HG03439 (cell line): ENCODE results near the gene AKAP13.

ENCODE experiments used
- ATAC-seq: cut with Tn5 transposase; IDR thresholded peaks from one replicate; pipeline ENCODE4 v1.9.1; 2021; ENCODE audit warnings: mild to moderate bottlenecking, moderate library complexity; ENCODE audit not compliant: unreplicated experiment

AKAP13 gene

DNA sequence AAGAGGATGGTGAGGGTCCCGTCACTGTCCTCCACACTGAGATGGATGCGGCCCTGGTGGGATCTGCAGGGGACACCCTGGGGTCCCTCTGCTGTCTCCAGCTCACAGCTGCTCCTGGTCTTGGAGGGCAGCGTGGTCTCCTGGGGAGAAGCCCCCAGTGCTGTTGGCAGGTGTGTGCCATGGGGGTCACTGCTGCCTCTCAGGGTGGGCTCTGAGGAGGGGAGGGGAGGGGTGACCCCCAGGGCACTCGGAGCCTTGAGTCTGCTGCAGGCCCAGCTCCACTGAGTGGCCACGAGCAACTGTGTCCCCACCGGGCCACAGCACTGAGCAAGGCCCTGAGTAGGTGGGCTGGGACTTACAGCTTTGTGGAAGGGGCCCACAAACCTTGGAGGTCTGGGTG, 379.6 kb downstream of the AKAP13 start:
- ATAC-seq = no peak

DNA sequence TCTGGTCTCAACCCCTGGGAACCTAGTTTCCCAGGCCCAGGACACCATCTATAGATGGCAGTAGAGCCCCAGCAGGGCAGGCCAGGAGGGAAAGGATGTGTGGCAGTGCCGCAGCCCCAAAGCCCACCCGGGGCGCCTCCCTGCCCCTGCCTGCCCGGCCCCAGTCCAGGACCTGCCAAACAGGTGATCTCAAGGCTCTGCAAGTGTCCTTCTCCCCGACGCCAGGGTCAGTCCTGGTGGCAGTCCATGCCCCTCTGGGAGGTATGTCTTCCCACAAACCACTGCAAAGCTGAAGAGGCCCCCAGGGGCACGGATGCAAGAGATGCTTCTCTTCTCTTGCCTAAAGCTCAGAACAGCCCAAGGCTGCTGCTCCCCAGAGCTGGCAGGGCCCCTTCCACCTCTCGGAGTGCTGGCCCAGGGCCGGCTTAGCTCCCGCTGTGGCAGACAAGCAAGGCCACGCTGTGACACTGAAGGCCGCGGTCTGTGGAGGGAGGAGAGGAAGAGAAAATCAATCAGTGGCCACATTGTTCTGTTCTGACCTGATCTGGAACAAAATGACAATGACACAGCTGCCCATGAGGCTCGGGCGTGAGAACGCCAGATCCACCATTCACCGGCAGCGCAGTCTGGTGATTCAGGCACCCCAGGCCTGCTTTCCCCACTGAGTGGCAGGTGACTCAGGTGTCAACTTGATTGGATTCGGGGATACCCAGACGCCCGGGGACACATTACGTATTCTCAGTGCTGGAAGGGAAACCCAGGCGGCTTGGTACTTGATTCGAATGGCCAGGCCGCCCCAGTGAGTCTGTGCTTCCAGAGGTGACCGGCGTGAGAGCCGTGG, 380.3 kb downstream of the AKAP13 start:
- ATAC-seq = no peak

GRCh38 chr15:85761635-85762034, 381.2 kb downstream of the AKAP13 start:
- ATAC-seq = no peak

- ATAC-seq = no peak
Measured at GRCh38 chr15:85762039-85762755, 381.8 kb downstream of the AKAP13 start.

- no peak for ATAC-seq
Measured at GRCh38 chr15:85762756-85763127, 382.3 kb downstream of the AKAP13 start.

DNA sequence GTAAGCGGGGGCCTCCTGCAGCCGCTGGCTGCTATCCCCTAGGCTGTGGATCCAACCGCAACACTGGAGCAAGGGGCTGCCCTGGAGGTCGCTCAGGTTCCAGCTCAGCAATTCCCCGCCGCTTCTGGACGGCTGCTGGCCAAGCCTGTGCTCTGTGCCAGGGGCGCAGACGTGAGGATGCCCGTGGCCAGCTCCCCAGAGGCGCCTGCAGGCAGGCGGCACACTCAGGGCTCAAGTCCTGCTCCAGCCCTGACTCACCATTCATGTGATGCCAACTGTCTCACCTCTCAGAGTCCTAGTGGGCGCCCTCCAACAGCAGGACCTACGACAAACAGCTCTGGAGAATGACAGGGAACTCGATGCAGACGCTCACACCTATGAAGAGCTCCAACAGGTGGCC, 382.8 kb downstream of the AKAP13 start:
- ATAC-seq = no peak

DNA sequence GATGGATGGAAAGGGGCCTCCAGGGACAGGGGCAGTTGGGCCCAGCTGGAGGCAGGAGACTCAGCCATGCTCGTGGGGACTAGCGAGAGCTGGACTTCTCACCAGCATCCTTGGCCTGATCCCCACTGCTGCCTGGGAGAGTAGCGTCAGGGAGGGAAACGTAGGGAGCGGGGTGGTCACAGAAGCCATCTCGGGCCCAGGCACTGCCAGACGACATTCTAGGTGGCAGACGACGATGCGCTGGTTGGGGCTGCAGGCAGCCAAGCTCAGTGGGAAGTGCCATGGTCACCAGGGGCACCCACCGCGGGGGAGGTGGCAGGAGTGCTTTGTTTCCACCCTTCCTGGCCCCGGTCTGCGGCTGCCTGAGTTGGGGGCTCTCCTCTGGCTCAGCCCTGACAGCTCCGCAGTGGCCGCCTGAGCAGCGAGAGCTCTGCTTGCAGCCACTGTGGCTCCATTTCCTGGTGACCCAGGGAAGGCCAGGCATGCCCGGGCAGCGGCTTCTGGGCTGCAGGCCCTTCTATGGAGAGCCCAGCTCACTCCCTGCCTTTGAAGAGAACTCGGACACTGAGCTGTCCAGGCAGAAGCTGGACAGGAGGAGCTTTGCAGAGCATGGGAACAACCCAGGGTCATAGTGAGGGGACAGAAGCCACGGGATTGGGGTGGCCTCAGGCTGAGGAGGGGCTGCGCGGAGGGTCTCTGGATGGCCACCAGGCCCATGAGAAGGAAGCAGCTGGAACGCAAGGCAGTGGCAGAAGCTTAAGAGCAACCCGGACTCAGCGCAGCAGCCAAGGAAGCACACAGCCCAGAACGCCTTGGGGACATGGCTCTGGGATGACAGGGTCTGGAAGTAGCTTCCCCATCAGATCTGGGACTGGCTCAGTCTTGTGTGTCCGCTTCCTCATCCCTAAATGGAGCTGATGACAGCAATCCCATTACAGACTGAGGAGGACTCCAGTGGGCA, 383.6 kb downstream of the AKAP13 start:
- ATAC-seq = no peak

DNA sequence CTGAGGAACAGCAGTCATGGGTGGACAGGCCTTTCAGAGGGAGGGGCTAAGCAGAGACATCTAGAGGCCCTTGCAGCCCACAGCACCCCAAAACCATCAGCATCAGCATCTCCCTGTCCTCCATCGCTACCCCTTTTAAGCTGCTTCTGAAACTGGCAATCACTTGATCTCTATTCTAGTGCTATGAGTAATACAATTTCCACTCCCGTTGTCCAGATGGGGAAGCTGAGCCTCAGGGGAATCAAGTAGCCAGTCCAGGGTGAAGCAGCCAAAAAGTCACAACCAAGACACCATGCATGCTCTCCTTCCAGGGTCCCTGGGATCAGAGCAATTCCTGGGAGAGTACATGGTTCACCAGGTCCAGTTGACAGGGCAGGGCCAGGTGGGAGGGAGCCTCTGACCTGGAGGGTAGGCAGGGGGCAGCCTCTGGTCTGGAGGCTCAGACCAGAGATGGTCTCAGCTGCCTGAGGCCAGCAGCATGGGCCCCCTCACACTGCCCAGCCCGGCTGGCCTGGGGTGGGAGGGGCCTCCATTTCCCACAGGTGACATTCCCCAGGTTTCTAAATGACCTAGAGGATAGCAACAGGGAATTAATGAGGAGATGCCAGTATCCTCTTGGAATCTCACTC, 384.4 kb downstream of the AKAP13 start:
- no peak for ATAC-seq

- no peak for ATAC-seq
Measured at GRCh38 chr15:85766001-85766831, 385.8 kb downstream of the AKAP13 start.

DNA sequence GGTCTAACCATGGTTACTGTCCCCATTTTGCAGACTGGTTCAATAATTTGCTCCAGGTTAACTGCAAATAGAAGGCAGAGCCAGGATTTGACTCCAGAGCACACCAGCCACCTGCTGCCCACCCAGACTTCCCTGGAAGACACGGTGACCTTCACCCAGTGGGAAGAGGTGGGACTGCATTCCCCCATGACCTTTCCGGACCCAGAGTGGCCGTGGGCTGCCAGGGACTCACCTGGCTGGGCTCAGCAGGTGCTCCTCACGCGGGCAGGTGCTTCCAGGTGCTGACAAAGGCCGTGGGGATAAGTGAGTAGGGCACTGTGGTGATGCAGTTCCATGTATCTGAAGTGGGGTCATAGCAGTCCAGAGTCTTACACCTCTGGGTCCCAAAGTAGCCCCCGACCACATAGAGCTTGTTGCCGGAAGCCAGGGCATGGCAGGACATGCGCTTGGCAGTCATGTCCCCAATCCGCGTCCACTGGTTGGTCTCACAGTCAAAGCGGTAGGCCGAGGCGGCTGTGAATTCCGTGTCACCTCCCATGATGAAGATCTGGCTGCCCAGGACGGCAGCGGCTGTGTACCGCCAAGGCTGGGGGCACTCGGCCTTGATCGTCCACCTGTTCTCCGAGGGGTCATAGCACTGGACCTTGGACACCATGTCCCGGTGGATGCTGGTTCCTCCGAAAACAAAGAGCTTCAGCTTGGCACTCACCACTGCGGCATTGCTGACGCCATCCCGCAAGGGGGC, 387.6 kb downstream of the AKAP13 start:
- ATAC-seq = no peak

DNA sequence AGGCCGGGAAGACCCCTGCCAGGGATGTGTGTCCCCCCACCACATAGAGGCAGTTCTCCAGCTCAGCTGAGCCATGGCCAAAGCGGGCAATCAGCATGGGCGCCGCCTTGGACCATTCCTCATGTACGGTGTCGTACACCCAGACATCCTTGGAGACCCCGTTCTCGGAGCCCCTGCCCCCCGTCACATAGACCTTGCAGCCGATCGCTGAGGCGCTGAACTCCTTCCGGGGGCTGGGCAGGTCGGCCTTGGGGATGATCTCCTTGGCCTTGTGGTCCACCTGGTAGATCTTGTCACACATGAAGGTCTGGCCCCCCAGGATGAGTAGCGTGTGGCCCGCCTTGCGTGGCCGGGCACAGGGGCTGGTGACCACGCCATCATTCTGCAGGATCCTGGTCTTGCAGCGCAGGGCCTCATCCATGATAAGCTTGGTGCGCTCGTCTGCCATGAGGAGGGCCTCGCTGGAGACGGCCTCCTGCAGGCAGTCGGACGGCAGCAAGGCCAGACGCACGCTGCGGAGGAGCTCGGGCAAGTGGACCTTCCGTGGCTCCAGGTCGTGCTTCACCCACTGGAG, 388.3 kb downstream of the AKAP13 start:
- no peak for ATAC-seq

GRCh38 chr15:85769182-85769900, 388.9 kb downstream of the AKAP13 start:
- no peak for ATAC-seq

GRCh38 chr15:85770096-85771041, 390.0 kb downstream of the AKAP13 start:
- no peak for ATAC-seq

DNA sequence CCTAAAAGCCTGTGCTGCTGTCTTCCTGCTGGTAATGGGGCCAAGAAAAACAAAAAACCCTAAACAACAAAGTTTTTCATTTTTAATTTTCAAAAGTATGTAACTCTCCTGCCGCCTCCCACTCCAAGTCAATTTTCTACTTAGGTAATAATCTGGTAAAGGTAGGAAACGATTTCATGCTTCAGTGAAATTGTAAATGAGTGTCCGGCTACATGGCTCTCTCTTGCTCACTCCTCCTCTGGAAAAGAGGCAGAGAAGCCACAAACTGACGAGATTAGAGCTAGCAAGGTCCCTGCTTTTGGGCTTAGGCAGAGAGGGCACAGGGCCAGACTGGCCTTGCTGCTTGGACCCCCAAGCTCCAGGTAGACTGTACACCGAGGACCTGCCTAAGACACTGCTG, 390.9 kb downstream of the AKAP13 start:
- no peak for ATAC-seq

GRCh38 chr15:85771781-85772445, 391.5 kb downstream of the AKAP13 start:
- ATAC-seq = no peak

DNA sequence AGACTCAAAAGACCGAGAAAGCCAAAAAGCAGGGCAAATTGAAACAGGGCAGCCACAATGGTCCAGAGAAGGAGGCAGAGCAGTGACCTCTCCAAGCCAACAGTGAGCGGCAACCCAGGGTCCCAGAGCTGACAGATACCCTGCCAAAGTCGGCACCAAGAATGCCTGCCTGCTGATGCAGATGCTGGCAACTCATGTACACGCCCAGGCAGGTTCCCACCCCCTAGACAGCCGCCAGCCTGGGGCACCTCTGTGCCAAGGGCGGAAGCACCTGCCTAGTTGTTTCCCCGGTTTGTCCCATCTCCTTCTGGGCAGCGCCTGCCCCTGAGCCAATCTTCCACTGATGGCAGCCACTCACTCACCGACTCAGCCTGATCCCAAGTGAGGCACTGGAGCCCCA, 392.3 kb downstream of the AKAP13 start:
- ATAC-seq = no peak

DNA sequence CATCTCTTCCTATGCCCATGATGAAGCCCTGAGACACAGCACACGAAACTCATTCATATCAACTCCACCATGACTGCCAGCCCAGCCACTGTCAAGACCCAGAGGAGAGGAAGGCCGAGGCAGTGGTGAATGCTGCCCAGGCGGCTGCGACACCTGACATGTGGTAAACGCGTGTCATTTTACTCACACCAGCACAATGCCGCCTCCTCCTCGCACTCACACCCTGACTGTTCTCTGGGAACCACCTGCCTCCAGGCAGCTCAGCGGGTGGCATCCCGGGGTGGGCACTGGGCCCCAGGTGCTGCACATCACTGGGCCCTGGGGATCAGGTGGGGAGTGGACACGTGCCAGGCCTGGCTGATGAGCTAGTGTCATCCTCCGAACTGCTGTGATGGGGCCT, 392.8 kb downstream of the AKAP13 start:
- ATAC-seq = no peak
